T-helper 2 cell (primary cell): ENCODE results near the gene HHIP.
"Not testable (repeated sequence)": the region's sequence is repeated elsewhere in the genome, so short reads cannot be mapped to it uniquely, and the experiment has no call there.

Experiments
- DNase-seq, 5 experiments: peaks; one replicate each; pipeline versions ENCODE4 v3.0.0 to v3.0.0-alpha.2; 2012 to 2022

Gene HHIP

DNA sequence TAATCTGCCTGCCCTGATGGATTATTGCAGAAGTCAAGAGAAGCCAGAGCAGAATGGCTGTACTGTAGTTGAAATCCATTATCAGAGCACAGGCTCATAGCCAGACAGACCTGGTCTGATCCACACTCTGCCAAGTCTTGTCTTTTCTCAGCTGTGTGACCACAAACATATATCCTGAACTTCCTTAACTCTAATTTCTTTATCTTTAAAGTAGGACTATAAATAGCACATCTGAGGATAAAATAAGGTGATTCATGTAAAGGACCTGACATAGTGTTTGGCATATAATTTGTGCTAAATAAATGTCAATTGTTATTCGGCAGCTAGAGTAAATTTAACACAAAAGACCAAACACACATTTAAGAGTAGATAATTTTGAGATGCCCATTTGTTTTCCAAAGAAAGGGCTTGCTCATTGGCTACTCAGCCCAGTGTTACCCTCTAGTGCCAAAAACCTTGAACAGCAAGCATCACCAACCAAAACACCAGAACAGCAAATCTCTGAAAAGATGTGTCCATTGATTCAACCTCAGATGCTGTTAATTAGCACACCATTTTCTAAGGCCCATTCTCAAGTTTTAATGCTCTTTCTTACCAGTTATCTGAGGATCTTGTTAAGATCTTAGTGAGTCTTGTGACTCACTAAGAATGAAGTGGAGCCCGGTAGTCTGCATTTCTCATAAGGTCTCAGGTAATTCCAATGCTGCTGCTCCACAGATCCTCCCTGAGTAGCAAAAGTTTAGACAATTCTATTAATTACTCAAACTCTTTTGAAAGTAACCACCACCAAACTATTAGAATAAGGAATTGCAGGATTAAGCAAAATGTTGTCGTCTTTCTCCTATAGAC is 108.8 kb downstream of the HHIP start:
- no peak for DNase-seq

DNA sequence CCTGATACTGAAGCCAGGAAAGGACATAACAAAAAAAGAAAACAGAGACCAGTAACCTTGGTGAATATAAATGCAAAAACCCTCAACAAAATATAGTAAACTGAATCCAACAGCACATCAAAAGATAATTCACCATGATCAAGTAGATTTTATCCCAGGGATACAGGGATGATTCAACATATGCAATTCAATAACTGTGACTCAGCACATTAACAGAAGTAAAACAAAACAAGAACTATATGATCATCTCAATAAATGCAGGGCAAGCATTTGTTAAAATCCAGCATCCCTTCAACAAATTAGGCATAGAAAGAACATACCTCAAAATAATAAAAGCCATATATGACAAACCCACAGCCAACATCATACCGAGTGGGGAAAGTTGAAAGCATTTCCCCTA is 112.0 kb downstream of the HHIP start:
- DNase-seq: no peak

DNA sequence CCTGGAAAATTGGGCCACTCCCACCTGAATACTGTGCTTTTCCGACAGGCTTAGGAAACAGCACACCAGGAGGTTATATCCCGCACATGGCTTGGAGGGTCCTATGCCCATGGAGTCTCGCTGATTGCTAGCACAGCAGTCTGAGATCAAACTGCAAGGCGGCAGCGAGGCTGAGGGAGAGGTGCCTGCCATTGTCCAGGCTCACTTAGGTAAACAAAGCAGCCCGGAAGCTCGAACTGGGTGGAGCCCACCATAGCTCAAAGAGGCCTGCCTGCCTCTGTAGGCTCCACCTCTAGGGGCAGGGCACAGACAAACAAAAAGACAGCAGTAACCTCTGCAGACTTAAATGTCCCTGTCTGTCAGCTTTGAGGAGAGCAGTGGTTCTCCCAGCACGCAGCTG is 122.9 kb downstream of the HHIP start:
- not testable (repeated sequence) for DNase-seq

DNA sequence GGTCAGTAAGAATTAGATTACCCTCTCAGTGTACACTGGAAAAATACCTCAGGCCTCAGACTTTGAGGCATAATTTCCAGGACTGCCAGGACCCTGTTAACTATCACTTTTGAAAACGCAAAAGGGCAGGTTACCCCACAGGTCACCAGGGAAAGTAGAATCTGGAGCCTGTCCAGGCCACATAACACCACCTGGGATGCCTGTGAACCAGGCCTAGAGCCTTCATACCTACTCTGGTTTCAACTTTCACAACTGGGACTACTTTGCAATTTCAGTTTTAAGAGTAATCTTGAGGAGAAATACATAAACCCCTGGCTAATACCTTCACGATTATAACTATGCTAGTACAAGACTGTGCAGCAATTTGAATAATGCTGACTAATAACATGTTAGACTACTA is 132.4 kb downstream of the HHIP start:
- DNase-seq: no peak

DNA sequence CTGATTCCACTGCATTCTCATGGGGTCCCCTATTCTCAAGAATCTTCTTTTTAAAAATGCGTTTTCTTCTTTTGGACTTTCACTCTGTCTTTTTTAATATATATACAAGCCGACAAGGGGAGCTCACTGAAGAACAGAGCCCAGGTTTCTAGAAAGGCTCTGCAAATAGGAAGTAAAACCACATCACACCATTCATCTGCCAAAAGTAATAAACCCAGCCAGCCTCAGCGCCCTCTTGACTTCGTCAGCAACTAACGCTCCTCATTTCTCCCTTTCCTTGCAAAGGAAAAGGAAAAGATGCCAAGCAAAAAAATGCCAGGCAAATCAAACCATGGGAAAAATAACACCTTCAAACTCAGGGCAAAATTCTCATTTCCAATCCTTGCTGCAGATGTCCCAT is 136.4 kb downstream of the HHIP start:
- DNase-seq: no peak

DNA sequence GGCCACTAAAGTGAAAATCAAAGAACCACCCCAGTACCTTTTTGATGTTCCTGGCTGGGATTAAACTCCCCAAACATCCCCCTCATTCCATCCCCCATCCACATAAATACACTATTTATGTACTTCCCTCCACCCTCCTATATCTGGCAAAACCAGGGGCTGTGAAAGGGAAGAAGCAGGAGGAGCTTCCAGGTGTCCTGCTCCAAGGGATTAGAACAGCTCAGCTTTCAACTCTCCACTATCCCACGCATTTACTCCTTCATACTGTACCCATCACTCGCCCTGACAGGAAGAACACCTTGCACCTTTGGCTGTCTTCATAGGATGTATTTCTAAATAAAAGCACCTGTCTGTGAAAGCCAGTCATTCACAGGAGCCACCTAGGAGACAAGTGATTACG is 140.0 kb downstream of the HHIP start:
- no peak for DNase-seq

DNA sequence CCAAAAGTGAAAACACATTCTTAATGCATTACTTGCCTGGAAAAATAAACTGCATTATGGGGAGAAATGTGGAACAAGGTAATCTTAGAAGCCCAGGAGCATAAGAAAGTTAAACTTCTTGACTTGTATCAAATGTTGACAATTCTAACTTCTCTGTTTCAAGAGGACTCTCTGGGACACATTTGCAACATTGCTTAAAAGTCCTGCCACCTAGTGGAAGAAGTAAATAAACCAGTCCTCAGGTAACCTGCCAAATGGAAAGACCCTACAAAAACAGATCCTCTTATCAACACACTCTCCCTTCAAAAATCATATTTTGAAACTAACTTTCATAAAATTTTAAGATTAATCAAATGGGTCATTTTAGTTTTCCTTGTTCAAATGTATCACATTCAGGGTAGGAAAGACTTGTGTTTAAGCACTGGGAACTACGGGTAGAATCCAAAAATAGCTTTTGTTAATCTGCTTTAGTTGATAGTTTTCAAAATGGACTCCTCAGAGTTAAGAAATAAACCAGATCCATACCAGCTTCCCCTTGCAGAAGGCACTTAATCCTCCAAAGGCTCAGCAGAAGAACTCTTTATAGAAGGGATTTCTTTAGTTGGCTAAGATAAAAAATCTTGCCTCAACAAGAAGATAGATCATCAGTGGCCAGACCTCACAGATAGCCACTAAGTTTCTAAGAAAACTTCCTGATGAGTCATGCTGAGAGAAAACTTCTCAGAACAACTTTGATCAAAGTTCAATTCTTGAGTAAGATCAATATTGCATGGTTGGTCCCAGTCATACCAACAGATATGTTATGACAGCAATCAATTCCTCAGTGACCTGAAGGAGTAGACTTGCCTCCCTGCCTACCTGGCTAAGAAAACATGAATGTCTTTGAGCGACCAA is 141.7 kb downstream of the HHIP start:
- peak in 1 of 5 experiments; percentile 27 for DNase-seq

DNA sequence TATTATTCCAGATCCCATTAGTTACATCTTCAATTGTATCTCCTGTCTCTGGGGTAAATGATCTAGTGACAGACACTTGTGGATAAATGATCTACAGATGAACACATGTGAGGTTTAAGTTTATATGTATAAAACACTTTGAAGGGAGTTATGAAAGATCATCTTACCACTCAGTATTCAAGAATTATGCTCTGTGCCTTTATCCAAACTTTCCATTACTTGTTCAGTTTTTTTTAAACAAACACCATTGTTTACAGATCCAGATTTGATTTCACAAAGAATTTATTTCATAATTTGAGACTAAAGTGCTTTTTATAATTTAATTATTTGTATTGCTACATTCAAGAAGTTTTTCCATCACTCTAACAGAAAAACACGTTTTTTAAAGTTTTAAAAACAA is 142.5 kb downstream of the HHIP start:
- no peak for DNase-seq

DNA sequence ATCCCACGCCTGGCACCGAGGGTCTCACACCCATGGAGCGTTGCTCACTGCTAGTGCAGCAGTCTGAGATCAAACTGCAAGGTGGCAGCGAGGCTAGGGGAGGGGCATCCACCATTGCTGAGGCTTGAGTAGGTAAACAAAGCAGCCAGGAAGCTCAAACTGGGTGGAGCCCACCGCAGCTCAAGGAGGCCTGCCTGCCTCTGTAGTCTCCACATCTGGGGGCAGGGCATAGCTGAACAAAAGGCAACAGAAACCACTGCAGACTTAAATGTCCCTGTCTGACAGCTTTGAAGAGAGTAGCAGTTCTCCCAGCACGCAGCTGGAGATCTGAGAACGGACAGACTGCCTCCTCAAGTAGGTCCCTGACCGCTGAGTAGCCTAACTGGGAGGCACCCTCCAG is 146.0 kb downstream of the HHIP start:
- DNase-seq: not testable (repeated sequence)
